GM21390 (cell line): ENCODE measurements around the gene EFCAB8.
"Not testable (repeated sequence)": the region's sequence is repeated elsewhere in the genome, so short reads cannot be mapped to it uniquely, and the experiment has no call there.

Source experiments
- ATAC-seq: cut with Tn5 transposase; IDR thresholded peaks from one replicate; pipeline ENCODE4 v1.9.1; 2021; ENCODE audit not compliant: unreplicated experiment

Gene EFCAB8

DNA sequence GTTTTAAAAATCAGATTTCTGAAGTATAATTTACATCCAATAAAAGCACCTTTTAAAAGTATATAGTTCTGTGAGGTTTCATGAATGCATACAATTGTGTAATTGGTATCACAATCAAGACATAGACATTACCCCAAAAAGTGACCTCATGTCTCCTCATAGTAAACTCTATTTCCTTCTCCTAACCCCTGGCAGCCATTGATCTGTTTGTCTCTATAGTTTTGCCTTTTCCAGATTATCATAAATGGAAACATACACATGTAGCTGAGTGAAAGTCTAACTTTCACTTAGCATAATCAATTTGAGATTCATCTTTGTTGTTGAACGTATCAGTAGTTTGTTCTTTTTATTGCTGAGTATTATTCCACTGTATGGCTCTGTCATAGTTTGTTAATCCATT, 87.9 kb downstream of the EFCAB8 start:
- ATAC-seq: no peak

DNA sequence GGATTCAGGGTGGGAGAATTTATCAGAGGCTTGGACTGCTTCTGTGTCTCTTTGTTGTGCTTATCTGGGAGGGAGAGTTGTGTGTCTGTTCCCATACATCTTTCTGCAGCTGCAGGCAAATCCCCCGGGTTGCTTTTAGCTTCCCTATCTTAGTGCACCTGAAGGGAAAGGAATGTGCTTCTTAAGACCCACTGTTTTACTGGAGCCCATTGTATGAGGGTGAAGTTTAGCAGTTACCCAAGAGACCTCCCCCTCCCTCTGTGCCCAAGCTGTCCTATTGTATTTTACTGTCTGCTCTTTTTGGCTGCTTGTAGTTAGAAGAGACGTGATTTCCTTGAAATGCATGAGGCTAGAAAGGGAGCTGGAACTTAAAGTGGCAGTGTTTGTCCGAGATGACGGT, 91.8 kb downstream of the EFCAB8 start:
- not testable (repeated sequence) for ATAC-seq

DNA sequence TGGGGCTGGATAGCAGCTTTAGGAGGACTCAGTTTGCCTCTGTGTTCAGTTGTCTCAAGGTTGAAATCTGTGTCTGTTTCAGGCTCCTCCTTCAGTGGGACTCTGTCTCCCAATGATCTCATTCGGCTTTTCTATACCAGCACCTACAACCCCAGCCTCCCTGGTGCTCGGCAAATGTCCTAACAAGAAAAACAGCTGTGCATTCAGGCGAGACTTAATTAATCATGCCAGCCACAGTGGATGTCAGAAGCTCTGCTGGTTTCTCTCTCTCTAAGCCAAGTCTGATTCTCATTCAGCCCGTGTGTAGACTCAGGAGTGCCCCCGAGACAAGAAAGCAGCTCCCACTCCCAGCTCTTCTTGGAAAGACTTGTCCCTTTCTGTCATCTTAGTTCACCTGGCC, 98.7 kb downstream of the EFCAB8 start:
- no peak for ATAC-seq

DNA sequence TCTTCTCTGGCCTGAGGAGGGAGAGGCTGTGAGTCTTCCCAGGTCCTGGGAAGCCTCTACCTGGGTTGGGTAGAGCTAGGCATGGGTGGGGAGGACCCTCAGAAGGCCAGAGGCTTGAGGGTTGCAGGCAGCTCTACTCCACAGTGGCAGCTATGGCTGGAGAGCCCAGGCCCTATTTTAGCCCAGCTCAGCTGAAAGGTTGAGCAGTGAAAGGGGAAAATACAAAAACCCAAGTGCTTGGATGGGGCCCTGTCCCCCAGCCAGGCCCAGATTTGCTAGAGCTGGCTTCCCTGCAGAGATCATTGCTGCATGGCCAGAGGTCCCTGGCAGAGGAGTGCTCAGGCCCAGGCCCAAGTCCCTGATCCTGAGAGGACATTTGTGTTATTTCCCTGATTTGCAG, 99.9 kb downstream of the EFCAB8 start:
- ATAC-seq: no peak

DNA sequence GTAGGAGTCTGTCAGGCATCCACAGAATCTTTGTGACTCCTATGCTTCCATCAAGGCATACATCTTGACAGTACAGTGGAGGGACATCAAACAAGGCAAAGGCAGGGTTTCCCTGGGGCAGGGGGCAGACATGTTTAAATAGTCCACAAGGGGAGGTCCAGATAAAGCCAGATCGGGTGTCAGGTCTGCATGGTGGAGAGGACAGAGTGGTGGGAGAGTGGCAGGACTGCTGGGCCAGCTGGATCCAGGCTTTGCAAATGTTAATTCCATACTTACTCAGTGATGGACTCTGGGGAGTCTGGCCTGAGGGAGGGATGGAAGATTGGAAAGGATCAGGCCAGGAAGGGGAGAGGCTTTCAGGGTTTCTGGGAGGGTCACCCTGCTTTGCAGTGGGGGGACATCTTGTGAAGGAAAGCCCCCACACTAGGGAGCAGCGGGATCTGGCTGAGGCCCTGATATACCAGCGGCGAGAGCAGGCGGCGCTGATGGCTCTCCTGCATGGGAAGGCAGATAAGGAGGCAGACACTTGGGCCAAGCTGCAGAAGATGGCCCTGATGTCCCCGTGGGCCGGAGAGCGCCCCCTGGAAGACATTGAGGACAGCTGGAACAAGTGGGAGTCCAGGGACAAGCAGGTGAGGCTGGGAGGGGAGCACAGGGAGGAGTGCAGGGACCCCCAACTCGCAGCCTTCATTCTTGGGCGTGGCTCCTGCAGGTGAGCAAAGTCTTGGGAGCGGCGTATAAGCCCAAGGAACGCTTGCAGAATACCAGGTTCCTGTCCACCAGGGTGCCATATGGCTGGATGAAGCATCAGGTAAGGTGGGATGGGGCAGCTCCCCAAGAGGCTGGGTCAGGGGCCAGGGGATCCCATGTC, 100.9 kb downstream of the EFCAB8 start:
- no peak for ATAC-seq

DNA sequence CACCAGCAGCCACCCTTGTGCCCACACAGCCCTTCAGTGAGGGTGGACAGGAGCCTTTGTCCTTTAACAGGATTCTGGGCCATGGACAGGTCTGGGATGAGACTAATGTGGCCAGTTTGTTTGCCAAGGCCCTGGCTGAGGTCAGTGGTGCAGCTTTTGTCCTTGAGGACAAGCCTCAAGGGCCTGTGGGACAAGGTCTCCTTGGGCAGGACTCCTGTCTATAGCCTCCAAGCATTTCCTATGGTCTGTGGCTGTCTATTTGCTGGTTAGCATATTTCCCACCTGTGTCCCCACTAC, 101.4 kb downstream of the EFCAB8 start:
- ATAC-seq: no peak

DNA sequence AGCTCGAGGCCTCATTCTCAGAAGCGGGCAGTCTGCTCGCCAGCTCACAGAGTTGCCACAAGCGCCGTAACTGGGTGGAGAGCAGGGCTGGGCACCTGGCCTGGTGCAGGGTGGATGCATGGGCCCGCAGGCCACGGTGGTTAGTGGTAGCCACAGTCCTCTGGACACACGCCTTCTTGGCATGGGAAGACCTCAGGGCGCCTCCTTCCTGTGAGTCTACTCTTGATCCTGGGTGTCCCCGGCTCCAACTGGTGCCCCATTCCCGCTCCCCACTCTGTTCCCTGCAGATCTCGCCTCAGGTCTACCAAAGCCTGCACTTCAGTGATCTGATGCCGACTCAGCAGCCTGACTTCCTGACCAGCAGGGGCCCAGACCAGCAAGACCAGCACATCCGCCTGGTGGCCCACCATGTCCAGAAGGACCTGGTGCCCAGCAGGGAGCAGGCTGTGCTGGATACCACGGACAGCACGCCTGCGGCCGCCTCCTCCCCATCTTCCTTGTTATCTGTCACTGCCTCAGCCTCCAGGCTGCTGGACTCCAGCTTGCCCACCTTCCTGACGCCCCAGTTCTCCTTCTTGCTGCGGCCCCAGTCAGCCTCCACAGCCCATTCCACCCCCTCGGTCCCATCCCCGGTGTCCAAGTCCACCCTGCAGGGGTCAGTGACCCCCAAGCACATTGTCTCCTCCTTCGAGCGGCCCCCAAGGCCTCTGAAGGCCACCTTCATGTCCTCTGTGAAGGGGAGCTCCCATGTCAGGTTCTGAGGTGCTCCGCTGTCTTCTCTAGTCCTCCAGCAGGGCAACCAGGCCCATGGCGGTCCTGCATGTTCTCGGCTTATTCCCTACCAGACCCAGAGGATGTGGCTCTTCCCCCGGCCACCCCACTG, 102.4 kb downstream of the EFCAB8 start:
- ATAC-seq: no peak

DNA sequence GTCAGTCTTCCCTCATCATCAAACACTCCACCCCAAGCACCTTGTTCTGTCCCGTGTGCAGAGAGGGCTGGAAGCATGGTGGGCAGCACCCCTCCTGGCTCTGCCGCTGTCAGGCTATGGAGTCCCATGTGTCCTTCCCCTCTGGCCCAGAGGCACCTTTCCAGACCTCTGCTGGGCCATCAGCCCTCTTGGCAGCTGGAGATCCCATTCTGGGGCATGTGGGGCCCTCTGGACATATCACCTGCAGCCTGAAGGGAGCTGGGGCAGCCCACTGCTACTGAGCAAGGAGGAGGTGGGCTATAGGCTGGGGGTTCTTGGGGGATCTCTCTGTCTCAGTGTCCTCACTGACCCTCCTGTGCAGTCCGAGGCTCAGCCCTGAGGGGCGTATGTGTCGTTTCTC, 103.3 kb downstream of the EFCAB8 start:
- ATAC-seq: no peak

DNA sequence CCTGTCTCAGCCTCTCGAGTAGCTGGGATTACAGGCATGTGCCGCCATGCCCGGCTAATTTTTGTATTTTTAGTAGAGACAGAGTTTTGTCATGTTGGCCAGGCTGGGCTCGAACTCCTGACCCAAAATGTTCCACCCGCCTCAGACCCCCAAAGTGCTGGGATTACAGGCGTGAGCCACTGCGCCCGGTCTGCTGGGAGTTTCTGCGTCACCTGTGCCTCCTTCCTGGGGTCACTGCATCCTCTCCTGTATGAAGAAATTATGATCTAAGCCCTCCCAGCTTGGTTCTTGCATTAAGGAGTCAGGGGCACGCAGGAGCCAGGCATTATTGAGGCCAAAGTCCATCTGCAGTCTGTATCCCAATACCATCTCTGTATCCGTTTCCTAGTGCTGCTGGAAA, 103.9 kb downstream of the EFCAB8 start:
- not testable (repeated sequence) for ATAC-seq

DNA sequence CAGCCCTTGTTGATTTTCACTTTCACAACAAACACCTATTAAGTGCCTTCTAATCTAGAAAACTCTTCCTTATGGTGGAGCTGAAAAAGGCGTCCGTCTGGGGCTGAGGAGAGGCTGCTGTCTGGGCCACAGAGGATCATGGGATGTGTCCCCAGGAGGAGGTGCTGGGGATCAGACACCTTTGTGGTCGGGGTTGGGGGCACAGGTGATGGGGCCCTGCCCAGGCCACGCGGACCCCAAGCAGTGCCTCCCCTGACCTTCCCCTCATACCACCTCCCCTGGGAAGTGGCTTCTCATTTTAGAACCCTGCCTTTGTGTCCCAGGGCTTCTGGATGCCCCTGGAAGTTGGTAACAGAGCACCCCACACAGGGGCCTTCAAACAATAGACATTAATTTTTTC, 104.5 kb downstream of the EFCAB8 start:
- no peak for ATAC-seq

DNA sequence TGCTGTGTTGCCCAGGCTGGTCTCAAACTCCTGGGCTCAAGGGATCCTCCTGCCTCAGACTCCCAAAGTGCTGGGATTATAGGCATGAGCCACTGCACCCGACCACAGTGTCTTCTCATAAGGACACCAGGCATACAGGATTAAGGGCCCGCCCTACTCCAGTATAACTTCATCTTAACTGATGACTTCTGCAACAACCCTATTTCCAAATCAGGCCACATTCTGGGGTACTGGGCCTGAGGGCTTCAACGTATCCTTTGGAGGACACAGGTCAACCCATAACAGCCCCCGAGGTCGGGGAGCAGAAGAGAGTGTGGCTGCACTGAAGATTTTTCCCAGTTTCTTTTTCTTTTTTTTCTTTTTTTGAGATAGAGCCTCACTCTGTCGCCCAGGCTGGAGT, 105.9 kb downstream of the EFCAB8 start:
- no peak for ATAC-seq

DNA sequence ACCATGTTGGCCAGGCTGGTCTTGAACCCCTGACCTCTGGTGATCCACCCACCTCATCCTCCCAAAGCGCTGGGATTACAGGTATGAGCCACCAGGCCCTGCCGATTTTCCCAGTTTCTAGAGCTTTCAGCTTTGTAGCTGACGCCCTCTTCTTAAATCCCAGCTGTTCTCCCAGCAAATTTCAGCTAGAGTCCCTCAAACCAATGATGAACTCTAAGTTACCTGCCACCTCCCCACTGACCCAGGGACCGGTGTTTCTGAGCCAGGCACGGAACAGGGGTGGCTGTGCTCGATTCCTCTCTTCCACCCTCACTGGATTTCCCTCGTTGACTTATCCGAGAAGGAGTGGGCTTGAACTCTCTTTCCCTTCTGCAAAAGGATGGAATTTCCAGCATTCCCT, 106.4 kb downstream of the EFCAB8 start:
- no peak for ATAC-seq

DNA sequence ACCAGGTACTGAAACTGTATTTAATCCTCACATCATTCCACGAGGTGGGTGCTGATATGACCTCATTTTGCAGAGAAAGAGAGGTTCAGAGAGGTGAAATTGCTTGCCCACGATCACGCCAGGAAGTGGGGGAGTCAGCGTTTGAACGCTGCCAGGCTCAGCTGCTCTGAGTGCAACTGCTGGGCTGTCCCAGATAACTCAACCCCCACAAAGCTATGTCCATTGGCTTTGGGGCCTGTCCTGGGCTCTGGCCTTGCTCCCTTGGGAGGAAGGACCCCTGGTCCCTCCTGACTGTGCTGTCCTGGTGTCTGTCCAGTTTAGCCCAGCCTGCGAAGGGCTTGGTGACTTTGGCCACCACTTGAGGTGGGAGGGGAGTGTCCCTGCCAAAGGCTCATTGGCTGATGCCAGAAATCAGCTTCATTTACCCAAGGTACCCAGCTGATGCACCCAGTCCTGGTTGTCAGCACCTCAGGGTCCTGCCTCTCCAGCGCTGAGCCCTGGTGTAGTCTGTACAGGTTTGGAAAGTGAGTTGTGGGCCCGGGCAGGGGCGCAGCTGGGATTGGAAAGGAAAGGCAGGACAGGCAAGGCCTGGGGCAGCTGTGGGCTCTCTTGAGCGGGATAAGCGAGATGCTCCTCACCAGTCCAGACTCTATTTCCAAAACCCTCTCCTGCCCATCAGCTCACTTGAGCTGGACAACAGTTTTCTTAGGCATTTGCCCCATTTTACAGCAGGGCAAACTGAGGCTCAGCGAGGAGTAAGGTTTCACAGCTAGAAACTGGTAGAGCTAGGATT, 107.1 kb downstream of the EFCAB8 start:
- ATAC-seq: no peak

DNA sequence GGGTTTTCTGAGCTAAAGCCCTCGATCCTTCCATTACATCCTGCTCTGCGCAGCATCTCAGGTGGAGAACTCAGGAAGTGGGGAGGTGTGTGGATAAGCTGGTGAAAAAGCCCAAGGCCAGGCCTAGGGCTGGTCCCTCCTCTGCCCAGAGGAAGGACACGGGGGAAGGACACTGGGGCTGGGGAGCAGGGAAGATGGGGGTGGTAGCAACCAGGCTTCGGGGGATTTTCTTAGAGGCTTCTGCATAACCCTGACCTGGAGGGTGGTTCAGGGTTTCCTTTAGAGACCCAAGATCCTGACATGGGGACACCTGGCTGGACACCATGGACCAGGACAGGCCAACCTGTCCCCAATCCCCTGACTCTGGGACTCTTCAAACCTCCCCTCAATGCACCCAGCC, 107.7 kb downstream of the EFCAB8 start:
- no peak for ATAC-seq

DNA sequence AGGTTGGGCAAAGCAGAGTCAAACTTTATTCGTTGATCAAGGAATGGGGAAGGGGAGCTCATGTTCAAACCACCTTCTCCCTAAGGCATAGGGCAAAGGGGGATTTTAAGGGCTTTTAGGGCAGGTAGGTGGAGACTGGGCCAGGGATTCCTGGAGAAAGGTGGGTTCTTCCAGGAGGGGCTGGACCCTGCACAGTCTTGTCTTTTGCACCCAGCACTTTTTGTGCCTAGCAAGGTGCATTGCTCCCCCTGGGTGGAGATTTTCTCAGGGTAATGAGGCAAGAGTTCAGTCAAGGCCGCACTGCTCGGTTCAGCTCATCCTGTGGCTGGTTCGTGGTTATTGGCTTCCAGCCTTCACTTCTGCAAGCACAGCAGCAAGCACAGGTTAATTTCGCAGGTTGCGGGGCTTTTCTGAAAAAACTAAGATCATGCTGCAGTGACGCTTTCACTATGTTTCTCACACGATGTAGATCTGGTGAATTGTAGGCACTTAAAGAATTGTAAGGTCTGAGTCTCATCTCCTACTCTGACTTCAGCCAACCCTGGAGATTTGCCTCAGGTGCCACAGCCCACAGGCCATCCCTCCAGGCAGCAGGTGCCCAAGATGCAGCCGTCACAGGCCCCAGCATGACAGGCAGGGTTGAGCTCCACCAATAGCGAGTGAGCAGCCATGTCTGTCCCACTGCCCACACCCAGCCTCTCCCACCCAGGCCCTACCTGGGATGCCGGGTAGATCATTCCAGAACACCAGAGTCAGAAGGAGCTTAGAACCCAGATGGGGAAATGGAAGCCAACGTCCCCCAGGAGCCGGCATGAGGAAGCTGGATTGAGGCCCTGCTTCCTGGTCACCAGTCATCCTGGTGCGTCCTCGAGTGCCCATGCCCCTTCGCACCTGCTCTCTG, 108.4 kb downstream of the EFCAB8 start:
- no peak for ATAC-seq

DNA sequence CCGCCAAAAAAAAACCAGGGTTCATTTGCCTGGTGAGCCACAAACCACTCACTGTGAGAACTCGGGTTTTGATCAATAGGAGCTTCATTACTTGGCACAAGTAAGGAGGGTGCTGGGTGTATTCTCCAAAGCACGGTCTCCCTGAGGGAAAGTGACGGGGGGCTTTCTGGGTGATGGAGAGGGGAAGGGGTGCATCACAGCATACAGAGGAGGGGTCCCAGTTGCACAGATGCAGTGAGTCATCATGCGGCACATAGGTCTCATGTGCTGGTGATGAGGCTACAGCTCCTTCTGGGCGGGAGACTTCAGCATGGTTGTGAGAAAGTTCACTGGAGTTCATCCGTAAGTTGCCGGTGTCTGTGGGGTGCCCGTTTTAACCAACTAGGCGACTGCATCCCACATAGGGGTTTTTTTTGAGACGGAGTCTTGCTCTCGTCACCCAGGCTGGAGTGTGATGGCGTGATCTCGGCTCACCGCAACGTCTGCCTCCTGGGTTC, 109.3 kb downstream of the EFCAB8 start:
- ATAC-seq: no peak

DNA sequence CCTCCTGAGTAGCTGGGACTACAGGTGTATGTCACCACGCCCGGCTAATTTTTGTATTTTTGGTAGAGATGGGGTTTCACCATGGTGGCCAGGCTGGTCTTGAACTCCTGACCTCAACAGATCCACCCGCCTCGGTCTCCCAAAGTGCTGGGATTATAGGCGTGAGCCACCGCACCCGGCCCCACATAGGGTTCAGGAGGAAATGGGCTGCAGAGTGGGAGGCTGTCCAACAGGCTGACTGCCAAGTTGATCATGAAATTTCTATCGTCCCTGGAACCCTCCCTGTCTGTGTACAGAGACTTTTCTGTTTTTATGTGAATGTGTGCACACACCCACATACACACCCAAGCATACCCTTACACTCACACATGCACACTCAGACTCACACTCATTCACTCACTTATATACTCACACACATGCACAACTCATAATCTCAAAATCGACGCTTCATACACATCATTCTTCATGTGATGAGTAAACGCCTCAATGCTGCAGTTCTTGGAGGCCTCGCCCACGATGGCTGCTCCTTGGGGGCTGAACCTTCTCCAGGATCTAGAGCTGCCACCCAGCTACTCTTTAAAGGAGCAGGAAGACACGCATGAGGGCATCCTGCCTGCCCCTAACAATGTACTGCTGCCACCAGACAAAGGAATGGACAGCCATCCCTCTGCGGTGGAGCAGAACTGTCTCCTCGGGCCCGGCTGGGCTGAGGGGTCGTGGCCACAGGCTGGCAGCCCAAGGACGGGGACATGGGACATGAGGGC, 109.9 kb downstream of the EFCAB8 start:
- no peak for ATAC-seq

DNA sequence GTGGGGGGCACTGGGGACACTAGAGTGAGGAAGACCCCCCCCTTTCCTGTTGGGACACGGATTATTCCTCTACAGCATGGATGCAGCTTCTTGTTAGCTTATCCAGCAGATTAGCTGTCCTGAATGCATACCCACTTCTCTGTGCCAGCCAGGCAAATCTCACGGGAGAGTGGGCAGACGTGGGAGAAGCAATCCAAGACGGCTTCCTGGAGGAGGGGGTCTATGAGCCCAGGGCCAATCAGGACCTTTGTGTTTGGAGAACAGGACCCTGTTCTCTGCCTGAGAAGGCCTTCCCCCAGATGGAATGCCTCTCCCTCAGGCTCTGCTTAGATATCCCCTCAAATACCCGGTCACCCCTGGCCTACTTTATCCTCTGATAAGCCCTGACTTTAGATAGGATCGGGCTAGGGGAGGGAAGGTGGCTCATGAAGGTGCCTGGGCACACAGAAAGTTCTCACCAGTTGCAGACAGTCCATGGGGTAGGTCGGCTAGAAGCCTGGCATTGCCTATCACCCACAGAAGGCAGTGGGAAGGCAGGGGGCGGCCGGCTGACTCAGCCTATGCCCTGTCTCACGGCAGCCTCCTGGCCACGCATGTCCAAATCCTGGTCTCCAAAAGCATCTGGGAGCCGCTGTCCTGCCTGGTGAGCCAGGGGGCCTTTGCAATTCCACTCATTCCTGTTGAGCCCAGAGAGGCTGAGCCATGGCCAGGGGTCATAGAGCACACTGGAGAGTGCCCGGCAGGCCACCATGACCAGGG, 110.8 kb downstream of the EFCAB8 start:
- ATAC-seq: no peak
